ENCODE data around the gene LRP1B. TPM values are rescaled to one million over a fixed set of nuclear protein-coding genes. Genes with fewer than 3 reads are reported as not detected.

The LRP1B gene
- total RNA-seq, 4 donors from 2014 or later: 37.1 to 82.7 (median 50.9) TPM

DNA sequence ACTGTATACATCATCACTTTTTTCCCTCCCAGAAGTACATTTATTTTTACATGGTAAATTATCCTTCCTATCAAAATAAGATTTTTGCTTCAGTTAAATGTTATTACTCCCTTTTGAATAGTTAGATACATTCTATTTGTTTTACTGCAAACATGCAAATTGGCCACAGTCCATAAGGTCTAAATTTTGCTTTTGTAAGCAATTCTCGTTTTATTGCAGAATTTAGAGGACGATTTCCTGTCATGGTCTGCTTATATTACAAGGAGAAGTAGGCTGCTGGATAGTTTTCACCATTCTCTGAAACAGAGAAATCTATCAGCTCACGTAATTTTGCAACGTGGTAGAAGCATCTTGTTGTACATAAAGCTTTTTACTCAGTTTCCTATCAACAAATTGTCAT, 1632.5 kb downstream of the LRP1B start:
- TF ChIP-seq POLR2A (IDR thresholded peaks at IDR 0.05): no peak
- TF ChIP-seq, protein P1, sequence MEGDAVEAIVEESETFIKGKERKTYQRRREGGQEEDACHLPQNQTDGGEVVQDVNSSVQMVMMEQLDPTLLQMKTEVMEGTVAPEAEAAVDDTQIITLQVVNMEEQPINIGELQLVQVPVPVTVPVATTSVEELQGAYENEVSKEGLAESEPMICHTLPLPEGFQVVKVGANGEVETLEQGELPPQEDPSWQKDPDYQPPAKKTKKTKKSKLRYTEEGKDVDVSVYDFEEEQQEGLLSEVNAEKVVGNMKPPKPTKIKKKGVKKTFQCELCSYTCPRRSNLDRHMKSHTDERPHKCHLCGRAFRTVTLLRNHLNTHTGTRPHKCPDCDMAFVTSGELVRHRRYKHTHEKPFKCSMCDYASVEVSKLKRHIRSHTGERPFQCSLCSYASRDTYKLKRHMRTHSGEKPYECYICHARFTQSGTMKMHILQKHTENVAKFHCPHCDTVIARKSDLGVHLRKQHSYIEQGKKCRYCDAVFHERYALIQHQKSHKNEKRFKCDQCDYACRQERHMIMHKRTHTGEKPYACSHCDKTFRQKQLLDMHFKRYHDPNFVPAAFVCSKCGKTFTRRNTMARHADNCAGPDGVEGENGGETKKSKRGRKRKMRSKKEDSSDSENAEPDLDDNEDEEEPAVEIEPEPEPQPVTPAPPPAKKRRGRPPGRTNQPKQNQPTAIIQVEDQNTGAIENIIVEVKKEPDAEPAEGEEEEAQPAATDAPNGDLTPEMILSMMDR (IDR thresholded peaks at IDR 0.05): no peak
- no peaks in the 10 kb centered on the region for H3K36me3 ChIP-seq
- 43 to 46% methylated on average over 4 of the region's 4 CpGs for WGBS, 2 donors
- no peak overlapping the region for H3K27ac ChIP-seq
- no peak for DNase-seq
- H3K27me3 ChIP-seq: no peaks in the 10 kb centered on the region
- no peak overlapping the region for H3K4me3 ChIP-seq (replicated peaks in 1 of 3)
- H3K4me1 ChIP-seq: no peaks in the 10 kb centered on the region
- H3K9me3 ChIP-seq: no peaks in the 10 kb centered on the region
- intact Hi-C loops (cut with DNase I): no loop called here

DNA sequence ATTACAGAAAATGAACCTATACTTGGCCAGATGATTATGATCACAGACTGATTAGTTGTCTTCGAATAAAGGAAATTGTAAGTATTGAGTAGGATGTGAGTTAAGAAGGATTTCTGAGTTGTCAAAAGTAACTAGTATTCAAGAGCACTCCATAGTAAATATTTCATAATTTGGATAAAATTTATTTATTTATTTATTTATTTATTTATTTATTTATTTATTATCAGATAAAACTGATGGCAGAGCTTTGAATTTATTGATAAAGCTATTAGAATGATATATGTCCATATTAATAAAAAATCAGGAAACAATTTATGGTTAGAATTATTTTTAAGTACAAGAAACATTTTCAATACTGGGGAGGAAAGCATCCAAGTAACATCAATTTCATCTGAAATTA, 1634.1 kb downstream of the LRP1B start:
- TF ChIP-seq, protein P1 (IDR thresholded peaks at IDR 0.05): no peak
- no peak for TF ChIP-seq POLR2A (IDR thresholded peaks at IDR 0.05)
- 97 to 99% methylated on average over 1 of the region's 1 CpG for WGBS, 2 donors
- Histone ChIP-seq H3K4me1 (no peaks in the 10 kb centered on the region), H3K9me3 (no peaks in the 10 kb centered on the region), H3K27me3 (no peaks in the 10 kb centered on the region), H3K4me3 (replicated peaks in 1 of 3) (no peak overlapping the region), H3K27ac (no peak overlapping the region), H3K36me3 (no peaks in the 10 kb centered on the region)
- intact Hi-C loops (cut with DNase I): no loop called here
- DNase-seq: no peak

GRCh38 chr2:140491876-140492275, 1638.9 kb downstream of the LRP1B start:
- intact Hi-C loops (cut with DNase I): no loop called here
- DNase-seq: no peak
- WGBS, 2 donors: 80 to 82% methylated on average over 3 of the region's 3 CpGs
- no peak overlapping the region for H3K4me3 ChIP-seq (replicated peaks in 1 of 3)
- H3K36me3 ChIP-seq: no peaks in the 10 kb centered on the region
- no peaks in the 10 kb centered on the region for H3K4me1 ChIP-seq
- H3K9me3 ChIP-seq: no peaks in the 10 kb centered on the region
- H3K27ac ChIP-seq: no peak overlapping the region
- H3K27me3 ChIP-seq: no peaks in the 10 kb centered on the region
- no peak for TF ChIP-seq POLR2A (IDR thresholded peaks at IDR 0.05)
- TF ChIP-seq, protein P1 (IDR thresholded peaks at IDR 0.05): no peak

- TF ChIP-seq, protein P1 (IDR thresholded peaks at IDR 0.05): no peak
- TF ChIP-seq POLR2A (IDR thresholded peaks at IDR 0.05): no peak
- no peak for DNase-seq
- Histone ChIP-seq H3K27me3 (no peaks in the 10 kb centered on the region), H3K27ac (no peak overlapping the region), H3K4me1 (no peaks in the 10 kb centered on the region), H3K9me3 (no peaks in the 10 kb centered on the region), H3K36me3 (no peaks in the 10 kb centered on the region), H3K4me3 (replicated peaks in 1 of 3) (no peak overlapping the region)
- intact Hi-C loops (cut with DNase I): no loop called here
- WGBS, 2 donors: 70 to 78% methylated on average over 1 of the region's 1 CpG
Measured at GRCh38 chr2:140489193-140489592, 1641.6 kb downstream of the LRP1B start.

- Histone ChIP-seq H3K4me1 (no peaks in the 10 kb centered on the region), H3K4me3 (replicated peaks in 1 of 3) (no peak overlapping the region), H3K9me3 (no peaks in the 10 kb centered on the region), H3K27me3 (no peaks in the 10 kb centered on the region), H3K27ac (no peak overlapping the region), H3K36me3 (no peaks in the 10 kb centered on the region)
- TF ChIP-seq POLR2A (IDR thresholded peaks at IDR 0.05): no peak
- TF ChIP-seq, protein P1 (IDR thresholded peaks at IDR 0.05): no peak
- intact Hi-C loops (cut with DNase I): no loop called here
- no peak for DNase-seq
- WGBS, 2 donors: 75 to 86% methylated on average over 2 of the region's 2 CpGs
Measured at GRCh38 chr2:140481136-140481535, 1649.7 kb downstream of the LRP1B start.

Measured in thyroid gland (tissue), 4 donors.